ENCODE data around the gene UQCC3. TPM values are rescaled to one million over a fixed set of nuclear protein-coding genes. Genes with fewer than 3 reads are reported as not detected.

The UQCC3 gene
- total and polyA plus RNA-seq, 9 of the 15 experiments (the other 6 are each of a cell fraction or from before 2014, with no cell fraction given), result 3.3 to 44.3 (median 8.0) TPM

DNA sequence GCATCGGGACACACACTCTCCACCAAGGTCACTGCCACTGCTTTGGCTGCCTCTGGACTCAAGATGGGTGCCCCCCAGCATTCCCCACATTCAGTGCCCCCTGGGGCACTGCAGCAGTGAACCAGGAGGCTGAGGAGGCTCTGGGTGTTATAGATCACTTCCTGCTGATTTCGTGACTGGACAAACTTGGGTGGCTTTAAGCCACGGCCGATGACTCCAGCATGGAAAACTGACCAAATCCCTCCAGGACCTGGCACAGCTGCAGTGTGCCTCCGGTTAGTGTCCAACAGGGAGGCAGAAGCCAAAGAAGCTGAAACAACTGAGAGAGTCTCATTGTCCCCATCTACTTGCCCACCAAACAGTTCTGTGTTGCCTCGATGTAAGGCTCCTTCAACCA, 23.9 kb upstream of the UQCC3 start:
- Histone ChIP-seq H2AFZ (ENCODE audit: low read depth, low read length) (no peak overlapping the region), H3K4me2 (ENCODE audit: insufficient read depth, low read length) (no peak overlapping the region), H3K36me3 (ENCODE audit: control insufficient read depth, insufficient read depth, low read length) (peaks cover 69% of the 10 kb centered on the region), H3K27ac (ENCODE audit: extremely low read depth, low read depth, low read length) (no peak overlapping the region; the same call in 2 of the 3 replicates), H3K27me3 (ENCODE audit: control insufficient read depth in 2 of 2, insufficient read depth in 2 of 2, low read length in 2 of 2) (no peaks in the 10 kb centered on the region), H3K79me2 (ENCODE audit: control insufficient read depth, insufficient read depth, low read length) (peaks cover 67% of the 10 kb centered on the region), H4K20me1 (replicated peaks; ENCODE audit: control insufficient read depth, insufficient read depth, low read length) (peaks cover 20% of the 10 kb centered on the region), H3K9me3 (replicated peaks; ENCODE audit: control insufficient read depth, insufficient read depth, low read depth, low read length) (no peaks in the 10 kb centered on the region), H3K4me3 (no peak overlapping the region), H3K4me1 (replicated peaks in 1 of 2; ENCODE audit: control insufficient read depth in 2 of 2, insufficient read depth in 2 of 2, low read length in 2 of 2) (peaks cover 15 to 43% of the 10 kb centered on the region in 2 experiments), H3K9me1 (ENCODE audit: control insufficient read depth, insufficient read depth, low read length) (no peaks in the 10 kb centered on the region), H3K9ac (ENCODE audit: insufficient read depth in 1 of 2, low read depth in 2 of 2, low read length in 2 of 2) (peak overlapping the region in 1 of 2 experiments; percentile 85; a peak in 2 of 4 replicates)
- WGBS (ENCODE audit: insufficient coverage, low coverage, missing lambda C conversion rate), result 69% methylated on average over 6 of the region's 6 CpGs
- ChIA-PET CTCF (ENCODE audit: low intra/inter-chr PET ratio) (no interaction called here), POLR2A (interaction anchor here (0.6 to 2.8 kb wide), 5 partner anchors 10 to 1043 kb away, joined by 3 to 40 read pairs (median 8); partner anchors contain the start of genes C11orf98, CSKMT, LBHD1 and UQCC3)
- FAIRE-seq, result no peak
- BruUV-seq (replicated peaks), result no TSS peak
- no peak for ATAC-seq
- in situ Hi-C loops (cut with MboI) (no loop called here), intact Hi-C loops (cut with micrococcal nuclease) (loop anchor here (2.0 kb wide), 2 partner anchors 17 to 35 kb away; partner anchors contain the start of genes C11orf98, CSKMT, EML3 and ROM1)
- no peak for DNase-seq (ENCODE audit: extremely low read depth in 1 of 4, low spot score in 3 of 4)
- TF ChIP-seq XRCC4 (IDR thresholded peaks at IDR 0.05; ENCODE audit: extremely low read depth, insufficient read depth, insufficient read length) (no peak), NR3C1 (CRISPR knock-in tag; IDR thresholded peaks at IDR 0.05) (no peak), NCOR1 (IDR thresholded peaks at IDR 0.05) (no peak), MXD1 (CRISPR knock-in tag; IDR thresholded peaks at IDR 0.05; ENCODE audit: borderline replicate concordance, poor library complexity, severe bottlenecking) (no peak), MCM5 (IDR thresholded peaks at IDR 0.05; ENCODE audit: low read depth) (no peak), ZC3H4 (CRISPR knock-in tag; IDR thresholded peaks at IDR 0.05; ENCODE audit: borderline replicate concordance) (no peak), BDP1 (IDR thresholded peaks at IDR 0.05; ENCODE audit: insufficient read depth, insufficient read length) (no peak), MTF1 (CRISPR knock-in tag; IDR thresholded peaks at IDR 0.05; ENCODE audit: borderline replicate concordance) (no peak), ZNF785 (CRISPR knock-in tag; IDR thresholded peaks at IDR 0.05) (no peak), ZNF76 (CRISPR knock-in tag; IDR thresholded peaks at IDR 0.05; ENCODE audit: borderline replicate concordance) (no peak), SMAD2 (IDR thresholded peaks at IDR 0.05; ENCODE audit: low read depth, low read length) (no peak), PPARD (CRISPR knock-in tag; IDR thresholded peaks at IDR 0.05) (no peak), BRD4 (IDR thresholded peaks at IDR 0.05) (no peak)
- TF ChIP-seq, protein P1, sequence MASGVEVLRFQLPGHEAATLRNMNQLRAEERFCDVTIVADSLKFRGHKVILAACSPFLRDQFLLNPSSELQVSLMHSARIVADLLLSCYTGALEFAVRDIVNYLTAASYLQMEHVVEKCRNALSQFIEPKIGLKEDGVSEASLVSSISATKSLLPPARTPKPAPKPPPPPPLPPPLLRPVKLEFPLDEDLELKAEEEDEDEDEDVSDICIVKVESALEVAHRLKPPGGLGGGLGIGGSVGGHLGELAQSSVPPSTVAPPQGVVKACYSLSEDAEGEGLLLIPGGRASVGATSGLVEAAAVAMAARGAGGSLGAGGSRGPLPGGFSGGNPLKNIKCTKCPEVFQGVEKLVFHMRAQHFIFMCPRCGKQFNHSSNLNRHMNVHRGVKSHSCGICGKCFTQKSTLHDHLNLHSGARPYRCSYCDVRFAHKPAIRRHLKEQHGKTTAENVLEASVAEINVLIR (CRISPR knock-in tag; IDR thresholded peaks at IDR 0.05), result no peak
